Dermis blood vessel endothelial cell (primary cell): ENCODE data around the gene GRM2. TPM values are rescaled to one million over a fixed set of nuclear protein-coding genes. Genes with fewer than 3 reads are reported as not detected.
A peak's percentile ranks its signal among the peaks of the same experiment; 100 is the strongest.

Experiments used
- DNase-seq: peaks from one replicate; pipeline ENCODE4 v3.0.0; 2010
- total RNA-seq: library from RNA; depleted of rRNA; stranded (reverse); fragments of >200 nt; gene quantifications from 2 replicates; pipeline ENCODE4 v1.2.3, GENCODE V29; 2014

Gene GRM2
- total RNA-seq, 1 donor from 2014 or later: under 0.01 TPM

DNA sequence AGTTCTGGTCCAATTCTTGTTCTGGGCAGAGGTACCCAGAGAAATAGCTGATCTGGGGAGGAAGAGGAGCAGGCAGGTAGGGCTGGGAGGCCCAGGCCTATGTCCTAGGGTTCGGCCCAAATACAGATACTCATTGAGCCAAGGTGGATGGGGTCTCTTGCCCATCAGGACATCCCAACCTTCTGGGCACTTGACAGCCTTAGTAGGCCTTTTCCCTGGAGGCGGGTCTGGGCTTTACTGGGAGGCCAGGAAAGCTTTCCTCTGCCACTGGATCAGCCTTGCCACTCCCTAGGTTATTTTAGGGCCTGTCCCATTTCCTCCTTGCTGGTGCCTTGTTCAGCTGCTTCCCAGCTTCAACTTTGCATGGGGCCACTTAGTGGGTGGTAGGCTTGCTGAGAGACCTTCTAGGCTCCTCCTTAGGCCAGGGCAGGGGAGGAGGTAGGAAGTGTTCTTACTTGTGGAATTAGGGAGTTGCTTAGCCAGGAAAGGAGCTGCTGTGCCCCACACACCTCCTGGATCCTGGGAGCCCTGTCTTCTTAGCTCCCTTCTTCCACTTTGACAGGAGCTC, 26.1 kb upstream of the GRM2 start:
- DNase-seq: no peak

DNA sequence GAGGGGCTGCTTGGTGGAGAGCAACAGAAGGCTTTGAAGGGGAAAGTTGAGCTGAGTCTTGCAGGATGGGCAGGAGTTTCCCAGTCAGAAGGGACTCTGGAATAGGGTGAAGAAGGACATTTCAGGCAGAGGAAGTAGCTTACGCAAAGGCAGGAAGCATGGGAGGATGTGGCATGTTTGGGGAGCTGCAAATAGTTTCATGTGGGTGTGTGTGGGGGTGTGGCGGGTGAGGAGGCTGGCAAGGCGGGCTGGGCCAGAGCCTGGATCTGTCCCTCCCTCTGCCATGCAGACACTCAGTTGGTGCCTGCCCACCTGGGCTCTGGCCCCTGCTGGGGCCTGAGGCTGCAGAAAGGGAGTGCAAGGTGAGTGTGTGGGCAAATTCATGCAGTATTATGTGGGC, 25.4 kb upstream of the GRM2 start:
- peak; percentile 45 for DNase-seq

- DNase-seq: peak; percentile 87
Measured at GRCh38 chr3:51682079-51682478, 24.8 kb upstream of the GRM2 start.

GRCh38 chr3:51682526-51682925, 24.3 kb upstream of the GRM2 start:
- no peak for DNase-seq

DNA sequence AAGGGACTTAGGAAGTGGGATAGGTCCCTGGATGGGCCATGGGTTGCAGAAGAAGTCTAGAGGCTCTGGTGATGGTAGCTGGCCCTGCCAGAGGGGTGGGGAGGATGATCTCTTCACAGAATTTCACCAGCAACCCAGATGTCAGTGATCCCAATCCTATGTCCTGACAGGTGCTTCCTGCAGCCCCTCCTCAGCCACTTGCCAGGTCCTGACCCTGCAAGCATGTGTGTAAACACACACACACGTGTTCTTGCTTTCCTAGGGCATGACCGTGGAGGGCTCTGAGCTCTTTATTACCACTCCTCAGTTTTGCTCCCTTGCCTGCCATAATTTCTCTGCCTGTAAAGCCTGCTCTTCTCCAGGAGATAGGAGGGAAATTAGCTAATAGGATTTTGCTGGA, 23.3 kb upstream of the GRM2 start:
- no peak for DNase-seq

- DNase-seq: peak; percentile 74
Measured at GRCh38 chr3:51684971-51685751, 21.7 kb upstream of the GRM2 start.

GRCh38 chr3:51686056-51686455, 20.8 kb upstream of the GRM2 start:
- no peak for DNase-seq

DNA sequence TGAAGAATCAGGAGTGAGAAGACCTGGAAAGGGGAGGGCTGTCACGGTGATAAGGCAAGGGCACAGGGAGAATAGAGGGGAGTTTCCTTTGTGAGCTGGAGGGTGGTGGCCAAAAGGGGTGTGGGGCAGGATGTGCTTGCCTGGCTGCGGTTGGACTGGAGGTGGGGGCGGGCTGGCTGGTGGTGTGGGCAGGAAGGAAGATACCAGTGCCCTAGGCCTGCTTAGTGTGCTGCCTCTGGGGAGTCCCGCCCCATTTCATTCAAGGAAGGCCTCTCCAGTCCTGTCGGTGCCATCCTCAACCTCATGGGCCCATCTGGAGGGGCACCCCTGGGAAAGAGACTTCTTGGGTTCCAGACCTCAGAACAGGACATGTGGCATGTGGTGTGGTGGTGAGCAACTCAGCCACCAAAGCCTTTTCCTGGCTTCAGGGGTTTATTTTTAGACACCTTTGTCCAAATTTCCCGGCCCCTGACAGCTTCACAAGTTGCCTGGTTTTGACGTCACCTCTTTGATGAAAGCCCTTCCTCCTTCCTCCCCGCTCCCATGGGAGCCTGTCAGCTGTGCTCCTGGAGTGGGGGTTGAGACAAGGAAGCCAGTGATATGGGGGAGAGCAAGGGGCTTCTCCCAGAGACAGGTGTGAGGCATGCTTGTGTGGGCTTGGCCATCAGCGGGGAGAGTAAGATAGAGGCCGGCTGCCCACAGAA, 20.2 kb upstream of the GRM2 start:
- peak; percentile 80 for DNase-seq

DNA sequence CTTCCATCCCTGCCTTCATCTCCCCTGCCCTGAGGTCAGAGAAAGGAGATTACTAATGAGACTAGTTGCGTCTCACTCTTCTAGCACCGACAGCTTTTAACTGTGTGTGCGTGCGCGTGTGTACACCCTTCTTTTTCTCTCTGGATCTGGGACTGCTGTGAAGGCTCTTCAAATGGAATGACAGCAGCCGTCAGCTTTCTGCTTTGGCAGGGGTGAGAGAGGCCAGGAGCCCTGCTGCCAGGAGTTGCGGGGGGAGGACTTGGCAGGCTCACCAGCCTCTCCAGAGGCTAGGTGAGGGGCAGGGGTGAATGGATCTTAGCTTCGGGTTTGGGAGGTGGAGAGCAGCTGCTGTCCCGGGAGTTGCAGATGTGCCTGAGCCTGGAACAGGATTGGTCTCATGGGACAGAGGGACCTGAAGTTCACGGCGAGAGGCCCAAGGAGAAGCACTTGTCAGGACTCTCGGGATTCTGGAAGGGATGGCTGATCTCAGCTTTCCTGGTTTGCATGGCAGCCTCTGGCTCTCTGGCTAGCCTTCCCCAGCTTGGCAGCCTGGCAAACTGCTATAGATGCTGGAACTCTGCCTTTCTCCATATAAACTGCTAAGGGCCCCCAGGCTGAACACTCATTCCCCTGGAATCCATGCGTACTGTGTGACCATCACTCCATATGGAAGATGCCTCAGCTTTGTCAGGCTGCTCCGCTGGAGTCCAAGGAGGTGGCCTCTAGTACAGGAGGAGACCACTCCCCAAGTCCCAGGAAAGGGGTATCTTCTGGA, 19.2 kb upstream of the GRM2 start:
- no peak for DNase-seq

GRCh38 chr3:51688206-51688600, 18.7 kb upstream of the GRM2 start:
- DNase-seq: no peak

GRCh38 chr3:51691021-51691420, 15.8 kb upstream of the GRM2 start:
- DNase-seq: no peak

GRCh38 chr3:51691949-51692348, 14.9 kb upstream of the GRM2 start:
- no peak for DNase-seq

DNA sequence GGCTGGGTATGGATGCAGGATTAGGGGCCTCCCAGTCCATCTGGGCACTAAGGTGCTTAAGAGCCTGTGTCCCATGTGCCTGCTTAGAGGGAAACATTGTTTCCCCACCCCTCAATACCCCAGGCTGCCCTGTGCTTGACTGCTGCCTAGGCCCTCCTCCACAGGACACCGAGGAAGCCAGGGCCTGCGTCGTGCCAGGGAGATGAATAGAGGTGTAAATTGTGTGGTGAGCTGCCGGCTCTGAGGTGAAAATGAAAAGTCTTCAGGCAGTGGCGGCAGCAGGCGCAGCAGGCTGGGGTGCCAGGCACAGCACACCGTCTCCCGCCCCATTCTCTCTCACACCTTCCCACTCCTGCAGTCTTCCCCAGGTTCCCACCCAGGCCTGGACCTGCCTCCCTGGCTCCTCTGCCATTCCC, 13.9 kb upstream of the GRM2 start:
- DNase-seq: no peak

DNA sequence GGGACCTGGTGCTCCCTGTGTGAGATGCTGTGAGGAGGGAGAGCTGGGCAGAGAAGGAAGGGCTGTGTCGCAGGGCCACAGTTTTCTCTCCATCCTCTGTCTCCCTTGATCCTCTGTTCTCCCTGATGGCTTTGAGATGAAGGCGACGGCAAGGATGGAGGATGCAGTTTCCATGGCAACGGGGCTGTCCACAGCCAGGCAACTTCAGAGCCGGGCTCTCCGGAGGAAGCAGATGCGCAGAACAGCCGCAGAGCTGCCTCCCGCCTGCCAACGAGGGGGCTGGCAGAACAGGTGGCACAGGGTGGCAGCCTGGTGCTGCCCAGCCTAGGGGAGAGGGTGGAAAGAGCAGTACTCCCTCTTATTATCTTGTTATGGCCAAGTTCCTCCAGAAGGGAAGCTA, 9.9 kb upstream of the GRM2 start:
- no peak for DNase-seq

GRCh38 chr3:51698209-51698608, 8.7 kb upstream of the GRM2 start:
- DNase-seq: no peak

DNA sequence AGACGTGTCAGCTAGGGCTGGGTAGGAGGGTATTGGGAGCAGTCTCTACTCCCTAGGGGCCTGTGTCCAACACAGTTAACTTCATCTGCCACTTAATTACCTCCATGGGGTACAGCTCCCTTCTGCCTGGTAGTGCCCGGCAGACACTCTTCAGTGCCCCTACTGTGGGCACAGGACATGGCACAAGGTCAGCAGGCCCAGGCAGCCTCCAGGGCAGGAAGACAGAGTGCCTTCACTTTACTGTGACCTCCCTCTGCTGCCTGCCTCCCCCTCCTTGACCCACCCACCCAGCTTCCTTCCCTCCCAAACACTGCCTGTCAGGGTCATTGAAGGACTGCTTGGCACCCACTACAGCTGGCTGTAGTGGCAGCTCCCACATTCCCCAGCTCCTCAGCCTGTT, 6.5 kb upstream of the GRM2 start:
- no peak for DNase-seq

- DNase-seq: no peak
Measured at GRCh38 chr3:51702156-51702555, 4.7 kb upstream of the GRM2 start.

- no peak for DNase-seq
Measured at GRCh38 chr3:51703068-51703760, 3.7 kb upstream of the GRM2 start.

DNA sequence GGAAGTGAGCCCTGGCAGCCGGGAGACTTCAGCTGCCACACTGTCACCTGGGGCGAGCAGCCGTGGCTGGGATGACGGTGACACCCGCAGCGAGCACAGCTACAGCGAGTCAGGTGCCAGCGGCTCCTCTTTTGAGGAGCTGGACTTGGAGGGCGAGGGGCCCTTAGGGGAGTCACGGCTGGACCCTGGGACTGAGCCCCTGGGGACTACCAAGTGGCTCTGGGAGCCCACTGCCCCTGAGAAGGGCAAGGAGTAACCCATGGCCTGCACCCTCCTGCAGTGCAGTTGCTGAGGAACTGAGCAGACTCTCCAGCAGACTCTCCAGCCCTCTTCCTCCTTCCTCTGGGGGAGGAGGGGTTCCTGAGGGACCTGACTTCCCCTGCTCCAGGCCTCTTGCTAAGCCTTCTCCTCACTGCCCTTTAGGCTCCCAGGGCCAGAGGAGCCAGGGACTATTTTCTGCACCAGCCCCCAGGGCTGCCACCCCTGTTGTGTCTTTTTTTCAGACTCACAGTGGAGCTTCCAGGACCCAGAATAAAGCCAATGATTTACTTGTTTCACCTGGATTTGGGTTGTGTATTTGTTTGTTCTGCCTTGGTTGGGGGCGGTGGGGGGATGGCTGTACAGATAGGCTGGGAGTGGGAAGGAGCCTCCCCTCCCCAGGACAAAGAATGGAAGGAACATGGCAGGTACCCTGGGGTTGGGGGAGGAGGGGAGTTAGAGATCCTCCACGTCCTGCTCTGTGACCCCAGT, 2.9 kb upstream of the GRM2 start:
- DNase-seq: no peak

GRCh38 chr3:51704511-51704950, 2.3 kb upstream of the GRM2 start:
- no peak for DNase-seq

GRCh38 chr3:51705276-51706020, 1.4 kb upstream of the GRM2 start:
- no peak for DNase-seq
